ENCODE measurements around the gene CORIN. TPM values are rescaled to one million over a fixed set of nuclear protein-coding genes. Genes with fewer than 3 reads are reported as not detected.

Gene CORIN
- total and polyA plus RNA-seq, 4 donors: 0.15 to 9.1 (median 1.0) TPM

DNA sequence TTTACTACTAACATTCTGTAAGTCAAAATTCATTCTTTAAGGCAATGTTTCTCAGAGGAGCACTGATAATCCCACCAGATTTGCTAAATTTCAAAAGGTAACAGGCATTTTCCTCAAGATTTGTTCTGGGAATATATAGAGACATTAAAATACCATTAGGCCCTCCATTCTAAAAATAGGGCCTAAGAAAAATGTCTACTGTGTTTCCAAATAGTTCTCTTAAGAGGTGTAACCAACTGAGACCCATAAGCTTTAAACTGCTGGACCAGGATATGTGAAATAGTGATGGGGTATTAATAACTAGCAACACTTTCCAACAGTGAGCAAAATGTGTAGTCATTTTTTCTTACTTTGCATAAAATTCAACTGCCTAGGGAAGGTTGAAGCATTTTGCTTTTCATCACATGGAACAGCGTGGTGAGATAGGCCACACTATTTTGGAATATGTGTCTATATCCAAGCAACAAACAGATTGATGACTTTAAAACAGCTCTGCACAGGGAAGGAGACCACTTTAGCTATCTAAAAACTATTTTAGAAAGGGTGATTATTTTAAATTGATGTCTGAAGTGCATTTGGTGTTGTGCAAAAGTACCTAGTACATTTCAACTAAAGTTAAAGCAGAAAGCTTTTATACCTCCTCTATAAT is 89.9 kb downstream of the CORIN start:
- Histone ChIP-seq H3K4me3 (no peak overlapping the region), H3K4me1 (ENCODE audit: control insufficient read depth in 5 of 5, insufficient read depth in 5 of 5, low read length in 5 of 5) (peaks cover 0 to 2% (median 0%) of the 10 kb centered on the region in 5 donors), H3K27ac (ENCODE audit: low read depth in 1 of 2, low read length in 1 of 2) (peak overlapping the region in 1 of 2 donors; percentile 72), H3K9me3 (ENCODE audit: control insufficient read depth in 4 of 4, insufficient read depth in 3 of 4, low read length in 3 of 4) (peaks cover 0 to 3% (median 0%) of the 10 kb centered on the region in 4 donors), H3K9ac (ENCODE audit: insufficient read depth in 1 of 2, low read length in 2 of 2) (no peak overlapping the region), H3K36me3 (ENCODE audit: control insufficient read depth in 4 of 4, insufficient read depth in 4 of 4, low read length in 4 of 4) (no peaks in the 10 kb centered on the region), H3K27me3 (ENCODE audit: control insufficient read depth in 3 of 3, insufficient read depth in 3 of 3, low read length in 2 of 3) (no peaks in the 10 kb centered on the region)
- TF ChIP-seq, protein P1, sequence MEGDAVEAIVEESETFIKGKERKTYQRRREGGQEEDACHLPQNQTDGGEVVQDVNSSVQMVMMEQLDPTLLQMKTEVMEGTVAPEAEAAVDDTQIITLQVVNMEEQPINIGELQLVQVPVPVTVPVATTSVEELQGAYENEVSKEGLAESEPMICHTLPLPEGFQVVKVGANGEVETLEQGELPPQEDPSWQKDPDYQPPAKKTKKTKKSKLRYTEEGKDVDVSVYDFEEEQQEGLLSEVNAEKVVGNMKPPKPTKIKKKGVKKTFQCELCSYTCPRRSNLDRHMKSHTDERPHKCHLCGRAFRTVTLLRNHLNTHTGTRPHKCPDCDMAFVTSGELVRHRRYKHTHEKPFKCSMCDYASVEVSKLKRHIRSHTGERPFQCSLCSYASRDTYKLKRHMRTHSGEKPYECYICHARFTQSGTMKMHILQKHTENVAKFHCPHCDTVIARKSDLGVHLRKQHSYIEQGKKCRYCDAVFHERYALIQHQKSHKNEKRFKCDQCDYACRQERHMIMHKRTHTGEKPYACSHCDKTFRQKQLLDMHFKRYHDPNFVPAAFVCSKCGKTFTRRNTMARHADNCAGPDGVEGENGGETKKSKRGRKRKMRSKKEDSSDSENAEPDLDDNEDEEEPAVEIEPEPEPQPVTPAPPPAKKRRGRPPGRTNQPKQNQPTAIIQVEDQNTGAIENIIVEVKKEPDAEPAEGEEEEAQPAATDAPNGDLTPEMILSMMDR (IDR thresholded peaks at IDR 0.05; ENCODE audit: control extremely low read depth, extremely low read depth): no peak
- 96 to 97% methylated on average over 1 of the region's 1 CpG for WGBS, 2 donors
- DNase-seq (no peak), ATAC-seq (ENCODE audit: insufficient read depth, low FRiP score) (no peak)

DNA sequence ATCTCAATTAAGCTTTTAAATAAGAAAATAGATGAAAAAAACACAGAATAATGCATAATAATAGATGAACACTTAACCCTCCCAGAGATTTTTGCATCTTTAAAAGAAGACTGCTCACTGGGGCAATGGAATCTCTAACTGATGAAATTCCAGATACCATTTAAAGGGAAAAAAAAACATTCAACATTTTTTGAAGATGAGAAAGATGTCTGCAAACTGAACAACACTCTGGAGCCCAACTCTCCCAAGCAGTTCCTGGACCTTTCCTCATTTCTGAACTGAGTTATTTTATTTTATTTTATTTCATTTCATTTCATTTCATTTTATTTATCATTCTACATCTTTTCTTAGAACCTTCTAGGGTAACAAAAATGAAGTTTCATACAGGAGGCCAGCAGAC is 90.7 kb downstream of the CORIN start:
- peak overlapping the region in 1 of 2 donors; percentile 72 for H3K27ac ChIP-seq (ENCODE audit: low read depth in 1 of 2, low read length in 1 of 2)
- H3K27me3 ChIP-seq (ENCODE audit: control insufficient read depth in 3 of 3, insufficient read depth in 3 of 3, low read length in 2 of 3): no peaks in the 10 kb centered on the region
- peaks cover 0 to 3% (median 0%) of the 10 kb centered on the region in 4 donors for H3K9me3 ChIP-seq (ENCODE audit: control insufficient read depth in 4 of 4, insufficient read depth in 3 of 4, low read length in 3 of 4)
- DNase-seq (no peak), ATAC-seq (ENCODE audit: insufficient read depth, low FRiP score) (no peak)
- no peak overlapping the region for H3K9ac ChIP-seq (ENCODE audit: insufficient read depth in 1 of 2, low read length in 2 of 2)
- peaks cover 0 to 2% (median 0%) of the 10 kb centered on the region in 5 donors for H3K4me1 ChIP-seq (ENCODE audit: control insufficient read depth in 5 of 5, insufficient read depth in 5 of 5, low read length in 5 of 5)
- H3K4me3 ChIP-seq: no peak overlapping the region
- TF ChIP-seq, protein P1 (IDR thresholded peaks at IDR 0.05; ENCODE audit: control extremely low read depth, extremely low read depth): no peak
- H3K36me3 ChIP-seq (ENCODE audit: control insufficient read depth in 4 of 4, insufficient read depth in 4 of 4, low read length in 4 of 4): no peaks in the 10 kb centered on the region

DNA sequence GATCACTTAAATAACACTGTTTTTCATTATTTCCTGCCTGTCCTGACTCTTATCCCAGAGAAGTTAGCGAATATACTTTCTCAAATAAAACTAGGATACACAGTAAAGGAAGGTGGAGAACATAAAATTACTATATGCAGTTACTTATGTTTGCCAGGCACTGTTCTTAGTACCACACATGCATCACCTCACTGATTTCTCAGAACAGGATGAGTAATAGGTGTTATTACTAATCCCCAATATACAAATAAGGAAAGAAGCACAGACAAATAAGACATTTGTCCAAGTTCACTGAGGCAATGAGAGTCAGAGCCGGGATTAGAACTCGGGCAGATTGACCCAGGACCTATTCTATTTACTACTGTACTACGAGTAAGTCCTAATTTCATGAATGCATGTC is 91.7 kb downstream of the CORIN start:
- DNase-seq (no peak), ATAC-seq (ENCODE audit: insufficient read depth, low FRiP score) (no peak)
- H3K4me1 ChIP-seq (ENCODE audit: control insufficient read depth in 5 of 5, insufficient read depth in 5 of 5, low read length in 5 of 5): peaks cover 0 to 2% (median 0%) of the 10 kb centered on the region in 5 donors
- H3K4me3 ChIP-seq: no peak overlapping the region
- no peak overlapping the region for H3K27ac ChIP-seq (ENCODE audit: low read depth in 1 of 2, low read length in 1 of 2)
- 93 to 98% methylated on average over 4 of the region's 4 CpGs for WGBS, 2 donors
- H3K9me3 ChIP-seq (ENCODE audit: control insufficient read depth in 4 of 4, insufficient read depth in 3 of 4, low read length in 3 of 4): peaks cover 0 to 3% (median under 1%) of the 10 kb centered on the region in 4 donors
- no peak overlapping the region for H3K9ac ChIP-seq (ENCODE audit: insufficient read depth in 1 of 2, low read length in 2 of 2)
- TF ChIP-seq, protein P1 (IDR thresholded peaks at IDR 0.05; ENCODE audit: control extremely low read depth, extremely low read depth): no peak
- no peaks in the 10 kb centered on the region for H3K27me3 ChIP-seq (ENCODE audit: control insufficient read depth in 3 of 3, insufficient read depth in 3 of 3, low read length in 2 of 3)
- H3K36me3 ChIP-seq (ENCODE audit: control insufficient read depth in 4 of 4, insufficient read depth in 4 of 4, low read length in 4 of 4): no peaks in the 10 kb centered on the region

Measured in lung (tissue), 12 donors.